ENCODE measurements around the gene MYH4.

- TF ChIP-seq CTCF (IDR thresholded peaks at IDR 0.05 in 4 of 5, conservative IDR thresholded peaks at IDR 0.05 in 1 of 5) (no peak), POLR2A (IDR thresholded peaks at IDR 0.05) (no peak)
Measured at GRCh38 chr17:10439816-10440215, 29.5 kb downstream of the MYH4 start.

All from gastrocnemius medialis (tissue), 4 donors.